ENCODE measurements around the gene NTN4. TPM values are rescaled to one million over a fixed set of nuclear protein-coding genes. Genes with fewer than 3 reads are reported as not detected.

The NTN4 gene
- total RNA-seq, 4 donors from 2014 or later = 5.0 to 22.5 (median 12.4) TPM

DNA sequence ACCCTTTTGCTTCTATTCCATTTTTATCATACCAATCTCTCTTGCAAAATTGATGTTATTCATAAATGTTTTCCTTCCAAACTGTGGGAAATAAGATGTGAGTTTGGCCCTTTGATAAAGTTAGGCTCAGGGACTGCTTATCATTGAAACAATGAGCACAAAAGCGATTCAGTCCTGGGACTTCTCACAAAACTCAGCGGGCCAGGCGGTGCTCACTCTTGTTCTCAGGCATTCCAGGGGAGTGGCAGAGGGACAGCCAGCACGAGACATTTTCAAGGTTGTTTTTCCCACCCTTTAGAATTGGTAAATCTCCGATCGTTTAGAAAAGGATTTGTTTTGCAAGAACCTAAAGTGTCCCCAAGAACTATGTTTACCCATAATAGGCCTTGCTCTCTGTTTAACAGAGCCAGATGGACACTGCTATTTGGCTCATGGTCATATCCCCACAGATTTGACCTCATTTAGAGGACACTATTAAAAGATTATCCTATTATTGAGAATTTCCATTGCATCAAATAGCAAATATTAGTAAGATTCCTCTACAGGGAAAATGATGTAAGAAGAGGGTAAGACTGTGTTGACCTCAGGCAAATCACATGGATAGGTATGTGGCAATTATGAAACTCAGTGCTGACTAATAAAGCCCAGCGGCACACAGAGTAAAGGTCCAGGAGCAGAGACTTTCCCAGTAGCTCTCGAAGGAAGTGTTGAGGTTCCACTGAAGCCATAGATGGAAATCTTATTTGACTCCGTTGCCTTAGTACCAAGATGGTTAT lies 136.6 kb downstream of the NTN4 start:
- H3K36me3 ChIP-seq = no peaks in the 10 kb centered on the region
- H3K4me1 ChIP-seq = peaks cover 0 to 17% (median 0%) of the 10 kb centered on the region in 3 donors
- no peak for DNase-seq
- intact Hi-C loops (cut with DNase I) = no loop called here
- H3K27me3 ChIP-seq = no peaks in the 10 kb centered on the region
- WGBS, 2 donors = 61 to 74% methylated on average over 8 to 9 of the region's 9 CpGs
- TF ChIP-seq, protein P1, sequence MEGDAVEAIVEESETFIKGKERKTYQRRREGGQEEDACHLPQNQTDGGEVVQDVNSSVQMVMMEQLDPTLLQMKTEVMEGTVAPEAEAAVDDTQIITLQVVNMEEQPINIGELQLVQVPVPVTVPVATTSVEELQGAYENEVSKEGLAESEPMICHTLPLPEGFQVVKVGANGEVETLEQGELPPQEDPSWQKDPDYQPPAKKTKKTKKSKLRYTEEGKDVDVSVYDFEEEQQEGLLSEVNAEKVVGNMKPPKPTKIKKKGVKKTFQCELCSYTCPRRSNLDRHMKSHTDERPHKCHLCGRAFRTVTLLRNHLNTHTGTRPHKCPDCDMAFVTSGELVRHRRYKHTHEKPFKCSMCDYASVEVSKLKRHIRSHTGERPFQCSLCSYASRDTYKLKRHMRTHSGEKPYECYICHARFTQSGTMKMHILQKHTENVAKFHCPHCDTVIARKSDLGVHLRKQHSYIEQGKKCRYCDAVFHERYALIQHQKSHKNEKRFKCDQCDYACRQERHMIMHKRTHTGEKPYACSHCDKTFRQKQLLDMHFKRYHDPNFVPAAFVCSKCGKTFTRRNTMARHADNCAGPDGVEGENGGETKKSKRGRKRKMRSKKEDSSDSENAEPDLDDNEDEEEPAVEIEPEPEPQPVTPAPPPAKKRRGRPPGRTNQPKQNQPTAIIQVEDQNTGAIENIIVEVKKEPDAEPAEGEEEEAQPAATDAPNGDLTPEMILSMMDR (IDR thresholded peaks at IDR 0.05) = no peak
- no peak for TF ChIP-seq POLR2A (IDR thresholded peaks at IDR 0.05)
- H3K27ac ChIP-seq = peak overlapping the region in 2 of 4 donors; percentile 44 to 47
- H3K4me3 ChIP-seq = no peak overlapping the region
- H3K9me3 ChIP-seq = no peaks in the 10 kb centered on the region

GRCh38 chr12:95651681-95652080 lies 138.9 kb downstream of the NTN4 start:
- Histone ChIP-seq H3K36me3 (no peaks in the 10 kb centered on the region), H3K27me3 (no peaks in the 10 kb centered on the region), H3K4me1 (peaks cover 0 to 27% (median 3%) of the 10 kb centered on the region in 3 donors), H3K4me3 (no peak overlapping the region), H3K27ac (no peak overlapping the region), H3K9me3 (no peaks in the 10 kb centered on the region)
- TF ChIP-seq, protein P1 (IDR thresholded peaks at IDR 0.05) = no peak
- no peak for TF ChIP-seq POLR2A (IDR thresholded peaks at IDR 0.05)
- 86 to 92% methylated on average over 6 of the region's 6 CpGs for WGBS, 2 donors
- DNase-seq = no peak
- intact Hi-C loops (cut with DNase I) = no loop called here

DNA sequence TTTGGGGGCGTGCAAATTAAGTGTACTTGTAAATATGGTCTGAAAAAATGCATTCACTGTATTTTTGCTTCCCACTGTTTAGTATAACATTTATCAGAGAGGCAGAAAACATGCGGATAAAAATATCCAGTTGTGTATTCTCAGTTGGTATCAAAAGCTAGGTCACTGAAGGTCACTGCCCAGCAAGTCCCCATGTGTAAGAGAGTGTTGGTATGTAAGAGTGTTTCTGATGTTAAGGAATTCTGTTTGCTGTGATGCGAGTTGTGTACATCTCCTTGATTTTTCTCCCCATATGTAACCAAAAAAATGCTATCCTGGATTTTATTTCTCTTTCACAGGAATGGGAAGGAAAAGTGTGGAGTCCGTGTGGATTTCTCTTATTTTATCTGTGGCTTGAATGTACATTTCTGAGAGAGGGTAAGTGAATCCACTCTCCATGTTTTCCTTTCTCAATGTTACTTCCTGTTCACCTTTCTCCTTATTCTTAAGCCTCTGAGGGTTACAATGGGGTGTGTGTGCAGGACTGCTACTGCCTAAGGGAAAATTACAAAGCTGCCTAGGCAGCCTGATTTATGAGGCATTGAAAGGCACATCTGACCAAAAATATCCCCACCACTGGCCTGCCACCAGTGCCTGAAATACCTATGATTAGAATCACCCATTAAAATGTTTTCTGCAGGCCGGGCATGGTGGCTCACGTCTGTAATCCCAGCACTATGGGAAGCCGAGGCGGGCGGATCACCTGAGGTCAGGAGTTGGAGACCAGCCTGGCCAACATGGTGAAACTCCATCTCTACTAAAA lies 141.4 kb downstream of the NTN4 start:
- H3K4me1 ChIP-seq = peaks cover 0 to 32% (median 4%) of the 10 kb centered on the region in 3 donors
- intact Hi-C loops (cut with DNase I) = no loop called here
- WGBS, 2 donors = 30 to 64% methylated on average over 4 to 9 of the region's 9 CpGs

DNA sequence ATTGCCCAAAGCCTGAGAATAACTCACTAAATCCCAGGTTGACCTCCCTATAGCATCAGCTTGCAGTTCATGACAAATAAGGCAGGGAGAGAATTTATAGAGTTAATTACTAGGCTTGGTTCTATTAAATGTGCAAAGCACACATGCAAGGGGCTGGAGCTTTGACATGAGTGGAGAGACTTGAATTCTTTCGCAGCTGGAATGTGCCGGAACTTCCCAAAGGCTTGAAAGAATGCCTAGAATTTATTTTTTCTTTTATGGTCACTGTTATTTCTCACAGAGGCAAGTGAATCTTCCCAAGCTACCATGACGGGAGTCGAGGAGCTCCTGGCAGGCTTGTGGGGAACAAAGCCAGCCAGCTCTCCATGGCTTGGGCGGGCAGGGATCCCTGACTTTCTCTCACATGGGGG lies 143.8 kb downstream of the NTN4 start:
- Histone ChIP-seq H3K27ac (peak overlapping the region in 1 of 4 donors; percentile 33), H3K9me3 (no peaks in the 10 kb centered on the region), H3K4me1 (peaks cover 0 to 26% (median 4%) of the 10 kb centered on the region in 3 donors), H3K27me3 (no peaks in the 10 kb centered on the region), H3K36me3 (no peaks in the 10 kb centered on the region), H3K4me3 (no peak overlapping the region)
- no peak for TF ChIP-seq POLR2A (IDR thresholded peaks at IDR 0.05)
- TF ChIP-seq, protein P1 (IDR thresholded peaks at IDR 0.05) = no peak
- intact Hi-C loops (cut with DNase I) = no loop called here
- 44 to 75% methylated on average over 5 of the region's 5 CpGs for WGBS, 2 donors
- no peak for DNase-seq

More for the DNA sequence above, 141.4 kb downstream of the NTN4 start:
- no peaks in the 10 kb centered on the region for H3K36me3 ChIP-seq
- no peaks in the 10 kb centered on the region for H3K27me3 ChIP-seq
- no peak for TF ChIP-seq POLR2A (IDR thresholded peaks at IDR 0.05)
- TF ChIP-seq, protein P1 (IDR thresholded peaks at IDR 0.05) = no peak
- peak overlapping the region in 3 of 4 donors; percentile 60 to 63 (median 61) for H3K27ac ChIP-seq
- H3K9me3 ChIP-seq = no peaks in the 10 kb centered on the region
- H3K4me3 ChIP-seq = no peak overlapping the region
- no peak for DNase-seq

DNA sequence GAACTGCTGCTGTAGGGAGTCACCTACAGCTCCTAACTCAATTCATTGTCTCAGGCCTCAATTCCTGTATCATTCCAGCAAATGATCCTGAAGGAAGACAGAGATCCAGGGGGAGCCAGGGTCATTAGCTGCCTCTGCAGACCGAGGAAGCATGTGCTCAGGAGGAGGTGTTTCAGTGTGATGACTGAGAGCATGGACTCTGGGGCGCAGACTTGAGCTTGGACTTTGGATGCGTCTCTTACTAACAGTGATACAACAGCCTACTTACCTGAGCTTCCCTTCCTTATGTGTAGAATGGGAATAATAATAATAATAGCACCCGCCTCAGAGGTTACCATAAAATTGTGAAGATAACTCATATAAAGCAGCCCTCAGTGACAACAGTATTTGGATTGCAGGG lies 147.3 kb downstream of the NTN4 start:
- Histone ChIP-seq H3K36me3 (no peaks in the 10 kb centered on the region), H3K4me3 (no peak overlapping the region), H3K4me1 (peaks cover 0 to 11% (median 4%) of the 10 kb centered on the region in 3 donors), H3K9me3 (no peaks in the 10 kb centered on the region), H3K27me3 (no peaks in the 10 kb centered on the region), H3K27ac (no peak overlapping the region)
- no peak for DNase-seq
- 50 to 79% methylated on average over 1 to 4 of the region's 4 CpGs for WGBS, 2 donors
- intact Hi-C loops (cut with DNase I) = no loop called here
- TF ChIP-seq POLR2A (IDR thresholded peaks at IDR 0.05) = no peak
- TF ChIP-seq, protein P1 (IDR thresholded peaks at IDR 0.05) = no peak

All from esophagus squamous epithelium (tissue), 5 donors.